PC-9 (cell line): Measurements from ENCODE around the gene VAT1L.

Experiments used
- EZH2 ChIP-seq: fragments of 200-600 bp; sonication (generic); IDR thresholded peaks from 2 replicates; pipeline ENCODE4 v1.8.0; 2017; ENCODE audit warnings: antibody characterized with exemption, low read depth
- TF ChIP-seq, protein P1 (sequence below): fragments of 200-600 bp; sonication (generic); conservative IDR thresholded peaks from 2 replicates; pipeline ENCODE4 v1.6.1; 2017; ENCODE audit warnings: mixed run types, antibody characterized with exemption, mild to moderate bottlenecking, moderate library complexity

- TF ChIP-seq EZH2: no peak
- TF ChIP-seq, protein P1, sequence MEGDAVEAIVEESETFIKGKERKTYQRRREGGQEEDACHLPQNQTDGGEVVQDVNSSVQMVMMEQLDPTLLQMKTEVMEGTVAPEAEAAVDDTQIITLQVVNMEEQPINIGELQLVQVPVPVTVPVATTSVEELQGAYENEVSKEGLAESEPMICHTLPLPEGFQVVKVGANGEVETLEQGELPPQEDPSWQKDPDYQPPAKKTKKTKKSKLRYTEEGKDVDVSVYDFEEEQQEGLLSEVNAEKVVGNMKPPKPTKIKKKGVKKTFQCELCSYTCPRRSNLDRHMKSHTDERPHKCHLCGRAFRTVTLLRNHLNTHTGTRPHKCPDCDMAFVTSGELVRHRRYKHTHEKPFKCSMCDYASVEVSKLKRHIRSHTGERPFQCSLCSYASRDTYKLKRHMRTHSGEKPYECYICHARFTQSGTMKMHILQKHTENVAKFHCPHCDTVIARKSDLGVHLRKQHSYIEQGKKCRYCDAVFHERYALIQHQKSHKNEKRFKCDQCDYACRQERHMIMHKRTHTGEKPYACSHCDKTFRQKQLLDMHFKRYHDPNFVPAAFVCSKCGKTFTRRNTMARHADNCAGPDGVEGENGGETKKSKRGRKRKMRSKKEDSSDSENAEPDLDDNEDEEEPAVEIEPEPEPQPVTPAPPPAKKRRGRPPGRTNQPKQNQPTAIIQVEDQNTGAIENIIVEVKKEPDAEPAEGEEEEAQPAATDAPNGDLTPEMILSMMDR: no peak
These were observed 27.2 kb upstream of the VAT1L start for GRCh38 chr16:77761204-77761603.
